Kidney tubule cell (primary cell): ENCODE measurements around the gene CRYGN.

ENCODE experiments used
- DNase-seq: peaks from one replicate; pipeline ENCODE4 v3.0.0-alpha.2; 2018; ENCODE audit warnings: low spot score

Gene CRYGN

GRCh38 chr7:151391358-151391730 lies 48.6 kb downstream of the CRYGN start:
- no peak for DNase-seq

GRCh38 chr7:151390598-151391357 lies 49.2 kb downstream of the CRYGN start:
- DNase-seq = no peak

GRCh38 chr7:151389768-151390597 lies 50.0 kb downstream of the CRYGN start:
- DNase-seq = no peak

- no peak for DNase-seq
Measured at GRCh38 chr7:151389096-151389767, 50.7 kb downstream of the CRYGN start.

- DNase-seq = no peak
Measured at GRCh38 chr7:151388430-151388829, 51.5 kb downstream of the CRYGN start.

GRCh38 chr7:151388007-151388297 lies 52.0 kb downstream of the CRYGN start:
- no peak for DNase-seq

GRCh38 chr7:151387161-151388006 lies 52.6 kb downstream of the CRYGN start:
- DNase-seq = no peak

GRCh38 chr7:151386301-151387160 lies 53.4 kb downstream of the CRYGN start:
- DNase-seq = peak; percentile 59

GRCh38 chr7:151385626-151386300 lies 54.2 kb downstream of the CRYGN start:
- no peak for DNase-seq

GRCh38 chr7:151384776-151385625 lies 54.9 kb downstream of the CRYGN start:
- DNase-seq = no peak

GRCh38 chr7:151384352-151384697 lies 55.6 kb downstream of the CRYGN start:
- DNase-seq = no peak

GRCh38 chr7:151383638-151384351 lies 56.1 kb downstream of the CRYGN start:
- DNase-seq = no peak

GRCh38 chr7:151382079-151382885 lies 57.7 kb downstream of the CRYGN start:
- no peak for DNase-seq

- DNase-seq = no peak
Measured at GRCh38 chr7:151381348-151382078, 58.4 kb downstream of the CRYGN start.

GRCh38 chr7:151381098-151381347 lies 58.9 kb downstream of the CRYGN start:
- DNase-seq = no peak

GRCh38 chr7:151380199-151381097 lies 59.5 kb downstream of the CRYGN start:
- no peak for DNase-seq
